T-helper 9 cell (primary cell): ENCODE results near the gene SERP1.

Experiments used
- DNase-seq: peaks from one replicate; pipeline ENCODE4 v3.0.0-alpha.2; 2020
- total RNA-seq, 2 donors: gene quantifications; one replicate each; lab custom pipeline; 2026; lab: John Stamatoyannopoulos, UW

SERP1 gene
- 199 to 262 reads per million in 2 donors for total RNA-seq

- DNase-seq: peak; percentile 97
Measured at GRCh38 chr3:150546226-150547044, at the start of gene SERP1, which contains the start of gene EIF2A. SERP1 (minus strand) TSS chr3:150546496; CDS start chr3:150546135, 361 bp downstream. EIF2A (plus strand) TSS chr3:150546787; CDS start chr3:150546803, 16 bp downstream.

- DNase-seq: no peak
Measured at GRCh38 chr3:150594150-150594549, 47.9 kb upstream of the SERP1 start.

GRCh38 chr3:150589759-150590158 is 43.5 kb upstream of the SERP1 start:
- DNase-seq: no peak

- no peak for DNase-seq
Measured at GRCh38 chr3:150588027-150588830, 41.9 kb upstream of the SERP1 start.

- DNase-seq: no peak
Measured at GRCh38 chr3:150583028-150583427, 36.7 kb upstream of the SERP1 start.

GRCh38 chr3:150582620-150583019 is 36.3 kb upstream of the SERP1 start:
- DNase-seq: no peak

GRCh38 chr3:150581174-150581573 is 34.9 kb upstream of the SERP1 start:
- DNase-seq: no peak

- DNase-seq: no peak
Measured at GRCh38 chr3:150577855-150578254, 31.6 kb upstream of the SERP1 start.

GRCh38 chr3:150567328-150567727 is 21.0 kb upstream of the SERP1 start:
- DNase-seq: no peak

GRCh38 chr3:150564243-150564642 is 17.9 kb upstream of the SERP1 start:
- no peak for DNase-seq

- DNase-seq: no peak
Measured at GRCh38 chr3:150557725-150558124, 11.4 kb upstream of the SERP1 start.

- DNase-seq: no peak
Measured at GRCh38 chr3:150556792-150557191, 10.5 kb upstream of the SERP1 start.

- DNase-seq: no peak
Measured at GRCh38 chr3:150555859-150556436, 9.7 kb upstream of the SERP1 start.

GRCh38 chr3:150547045-150547741 is 897 bp upstream of the SERP1 start:
- DNase-seq: no peak

GRCh38 chr3:150545419-150546225 is 674 bp downstream of the SERP1 start:
- peak; percentile 25 for DNase-seq

GRCh38 chr3:150544726-150545125 is 1.6 kb downstream of the SERP1 start:
- no peak for DNase-seq

- no peak for DNase-seq
Measured at GRCh38 chr3:150544041-150544440, 2.3 kb downstream of the SERP1 start.

GRCh38 chr3:150543531-150543930 is 2.8 kb downstream of the SERP1 start:
- DNase-seq: no peak

GRCh38 chr3:150543128-150543527 is 3.2 kb downstream of the SERP1 start:
- no peak for DNase-seq

GRCh38 chr3:150540991-150541390 is 5.3 kb downstream of the SERP1 start:
- DNase-seq: no peak

GRCh38 chr3:150540297-150540696 is 6.0 kb downstream of the SERP1 start:
- no peak for DNase-seq
